SK-N-SH (cell line): Measurements from ENCODE around the gene GLCE.

ENCODE experiments used
- EZH2phosphoT487 ChIP-seq: fragments of 200-600 bp; sonication (generic); IDR thresholded peaks from 2 replicates; pipeline ENCODE4 v1.6.1; 2017; ENCODE audit warnings: low read depth, mixed run types, mild to moderate bottlenecking, antibody characterized with exemption, moderate library complexity, borderline replicate concordance
- GABPA ChIP-seq: IDR thresholded peaks from 2 replicates; pipeline ENCODE4 v1.4.0; 2012; ENCODE audit warnings: low read depth, mild to moderate bottlenecking
- NFIC ChIP-seq: IDR thresholded peaks from 2 replicates; pipeline ENCODE4 v1.4.0; 2012; ENCODE audit warnings: borderline replicate concordance
- RAD21 ChIP-seq: IDR thresholded peaks from 2 replicates; pipeline ENCODE4 v1.6.1; 2012; ENCODE audit warnings: mild to moderate bottlenecking, low read length
- RCOR1 ChIP-seq: fragments of 150-350 bp; IDR thresholded peaks from 2 replicates; pipeline ENCODE4 v1.6.1; 2017; ENCODE audit warnings: antibody characterized with exemption, low read length
- RXRA ChIP-seq: IDR thresholded peaks from 2 replicates; pipeline ENCODE4 v1.4.0; 2012; ENCODE audit warnings: low read depth, mild to moderate bottlenecking, borderline replicate concordance
- SMC3 ChIP-seq: IDR thresholded peaks from 2 replicates; pipeline ENCODE4 v1.6.1; 2012; ENCODE audit warnings: low read depth, low read length, improper control_type of control experiment
- TAF1 ChIP-seq: IDR thresholded peaks from 2 replicates; pipeline ENCODE4 v1.6.1; 2012; ENCODE audit warnings: low read depth, mild to moderate bottlenecking, low read length, moderate library complexity, borderline replicate concordance
- TF ChIP-seq, protein P1 (sequence below): fragments of 200-600 bp; sonication (generic); IDR thresholded peaks from 2 replicates; pipeline ENCODE4 v1.6.1; 2017; ENCODE audit warnings: antibody characterized with exemption, mild to moderate bottlenecking, moderate library complexity

GRCh38 chr15:69116391-69116790 is 44.0 kb upstream of the GLCE start:
- TF ChIP-seq, protein P1, sequence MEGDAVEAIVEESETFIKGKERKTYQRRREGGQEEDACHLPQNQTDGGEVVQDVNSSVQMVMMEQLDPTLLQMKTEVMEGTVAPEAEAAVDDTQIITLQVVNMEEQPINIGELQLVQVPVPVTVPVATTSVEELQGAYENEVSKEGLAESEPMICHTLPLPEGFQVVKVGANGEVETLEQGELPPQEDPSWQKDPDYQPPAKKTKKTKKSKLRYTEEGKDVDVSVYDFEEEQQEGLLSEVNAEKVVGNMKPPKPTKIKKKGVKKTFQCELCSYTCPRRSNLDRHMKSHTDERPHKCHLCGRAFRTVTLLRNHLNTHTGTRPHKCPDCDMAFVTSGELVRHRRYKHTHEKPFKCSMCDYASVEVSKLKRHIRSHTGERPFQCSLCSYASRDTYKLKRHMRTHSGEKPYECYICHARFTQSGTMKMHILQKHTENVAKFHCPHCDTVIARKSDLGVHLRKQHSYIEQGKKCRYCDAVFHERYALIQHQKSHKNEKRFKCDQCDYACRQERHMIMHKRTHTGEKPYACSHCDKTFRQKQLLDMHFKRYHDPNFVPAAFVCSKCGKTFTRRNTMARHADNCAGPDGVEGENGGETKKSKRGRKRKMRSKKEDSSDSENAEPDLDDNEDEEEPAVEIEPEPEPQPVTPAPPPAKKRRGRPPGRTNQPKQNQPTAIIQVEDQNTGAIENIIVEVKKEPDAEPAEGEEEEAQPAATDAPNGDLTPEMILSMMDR = no peak
- TF ChIP-seq TAF1 (no peak), RXRA (no peak), GABPA (no peak), RAD21 (no peak), SMC3 (no peak), RCOR1 (no peak), EZH2phosphoT487 (no peak), NFIC (no peak)
